NOMO-1 treated with DMSO at 0.1 percent for 48 hours (cell line): Measurements from ENCODE around the gene GOLGA7B.

Experiments used
- DNase-seq: peaks from one replicate; lab custom pipeline; 2025; ENCODE audit not compliant: unreplicated experiment; lab: John Stamatoyannopoulos, UW

Gene GOLGA7B

GRCh38 chr10:97891497-97892167 is 42.0 kb downstream of the GOLGA7B start:
- DNase-seq, result no peak

GRCh38 chr10:97892506-97892905 is 42.9 kb downstream of the GOLGA7B start:
- no peak for DNase-seq

- DNase-seq, result no peak
These were observed 43.3 kb downstream of the GOLGA7B start for GRCh38 chr10:97892939-97893338.

- no peak for DNase-seq
These were observed 44.4 kb downstream of the GOLGA7B start for GRCh38 chr10:97894092-97894491.

- no peak for DNase-seq
These were observed 45.4 kb downstream of the GOLGA7B start for GRCh38 chr10:97895084-97895483.

GRCh38 chr10:97895915-97896314 is 46.3 kb downstream of the GOLGA7B start:
- no peak for DNase-seq

GRCh38 chr10:97896756-97897358 is 47.2 kb downstream of the GOLGA7B start:
- DNase-seq, result no peak

- DNase-seq, result no peak
These were observed 48.8 kb downstream of the GOLGA7B start for GRCh38 chr10:97898429-97898828.

GRCh38 chr10:97901381-97901780 is 51.7 kb downstream of the GOLGA7B start:
- DNase-seq, result no peak

GRCh38 chr10:97903128-97904017 is 53.7 kb downstream of the GOLGA7B start:
- no peak for DNase-seq

- DNase-seq, result no peak
These were observed 54.4 kb downstream of the GOLGA7B start for GRCh38 chr10:97904018-97904381.

GRCh38 chr10:97904576-97904975 is 54.9 kb downstream of the GOLGA7B start:
- DNase-seq, result no peak

GRCh38 chr10:97905276-97905675 is 55.6 kb downstream of the GOLGA7B start:
- DNase-seq, result no peak

GRCh38 chr10:97907211-97907610 is 57.6 kb downstream of the GOLGA7B start:
- no peak for DNase-seq

- no peak for DNase-seq
These were observed 58.2 kb downstream of the GOLGA7B start for GRCh38 chr10:97907830-97908229.

GRCh38 chr10:97910661-97911060 is 61.0 kb downstream of the GOLGA7B start:
- DNase-seq, result no peak

- DNase-seq, result no peak
These were observed 61.6 kb downstream of the GOLGA7B start for GRCh38 chr10:97911217-97911616.

- DNase-seq, result no peak
These were observed 63.5 kb downstream of the GOLGA7B start for GRCh38 chr10:97913193-97913592.

- no peak for DNase-seq
These were observed 64.0 kb downstream of the GOLGA7B start for GRCh38 chr10:97913614-97914013.

GRCh38 chr10:97914171-97914836 is 64.7 kb downstream of the GOLGA7B start:
- no peak for DNase-seq

GRCh38 chr10:97914837-97915211 is 65.2 kb downstream of the GOLGA7B start:
- peak; percentile 19 for DNase-seq
